Neural crest cell (in vitro differentiated cells): Measurements from ENCODE around the gene NR1H2. TPM values are rescaled to one million over a fixed set of nuclear protein-coding genes. Genes with fewer than 3 reads are reported as not detected.
"Not testable (repeated sequence)": the region's sequence is repeated elsewhere in the genome, so short reads cannot be mapped to it uniquely, and the experiment has no call there.

Experiments
- DNase-seq: peaks from one replicate; pipeline ENCODE4 v3.0.0; 2021; ENCODE audit warnings: low read depth, mixed read lengths, low spot score
- H3K27ac Mint-ChIP-seq: one replicate; pipeline ENCODE4 v1.8.0; 2021; ENCODE audit warnings: mild to moderate bottlenecking, mixed read lengths; ENCODE audit not compliant: unreplicated experiment
- H3K27me3 Mint-ChIP-seq: 2 replicates; pipeline ENCODE4 v1.8.0; 2021; ENCODE audit warnings: low read depth, mild to moderate bottlenecking, mixed read lengths
- H3K36me3 Mint-ChIP-seq: 2 replicates; pipeline ENCODE4 v1.8.0; 2021; ENCODE audit warnings: low read depth, mild to moderate bottlenecking, mixed read lengths
- H3K4me1 Mint-ChIP-seq: 2 replicates; pipeline ENCODE4 v1.8.0; 2021; ENCODE audit warnings: mixed read lengths
- H3K4me3 Mint-ChIP-seq: one replicate; pipeline ENCODE4 v1.8.0; 2021; ENCODE audit warnings: mild to moderate bottlenecking, mixed read lengths
- H3K9me3 Mint-ChIP-seq: 2 replicates; pipeline ENCODE4 v1.8.0; 2021; ENCODE audit warnings: mixed read lengths
- total RNA-seq: library from RNA; stranded (reverse); gene quantifications from 2 replicates; pipeline ENCODE4 v1.2.1, GENCODE V29; 2021
- TF ChIP-seq, protein P1 (sequence below): fragments of 200-600 bp; sonication (generic); conservative IDR thresholded peaks from 2 replicates; pipeline ENCODE4 v1.5.0; 2021; ENCODE audit warnings: antibody characterized with exemption, mild to moderate bottlenecking

The NR1H2 gene
- total RNA-seq, 1 donor from 2014 or later, result 22.8 TPM

DNA sequence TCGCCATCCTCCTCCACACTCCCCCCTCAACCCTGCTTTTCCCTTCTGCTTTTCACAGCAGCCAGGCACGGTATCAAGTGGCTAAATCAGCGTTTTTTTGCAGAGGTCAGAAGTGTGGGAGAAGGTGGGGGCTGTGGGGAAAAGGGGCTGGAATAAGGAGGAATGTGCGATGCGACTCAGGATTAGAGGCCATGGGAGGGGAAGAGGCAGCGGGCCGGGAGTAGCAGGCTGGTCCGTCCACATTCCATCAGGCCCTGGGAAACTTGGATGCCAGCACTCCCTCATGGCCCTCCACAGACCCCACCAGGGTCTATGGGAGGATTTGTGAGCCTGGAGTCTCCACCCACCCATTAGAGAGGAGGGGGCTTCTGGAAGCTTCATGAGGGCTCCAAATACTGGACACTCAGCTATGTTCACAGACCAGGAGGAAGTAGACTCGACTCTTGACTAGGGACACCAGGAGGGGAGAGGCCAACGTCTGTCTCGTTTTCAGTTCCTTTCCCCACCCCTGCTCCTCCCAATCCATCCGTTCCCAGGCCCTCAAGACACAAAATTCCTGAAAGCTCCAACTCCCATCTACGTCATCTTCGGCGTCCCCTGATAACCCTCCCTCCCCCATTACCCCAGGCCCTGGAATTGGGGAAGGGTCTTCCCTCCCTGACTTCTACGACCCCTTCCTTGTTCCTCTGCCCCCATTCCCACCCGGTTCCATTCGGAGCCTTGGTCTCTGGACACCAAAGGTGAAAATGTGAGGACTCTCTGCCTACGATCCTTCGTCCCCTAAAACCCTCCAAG lies 43.8 kb upstream of the NR1H2 start:
- Mint-ChIP-seq H3K4me3 (peak overlapping the region; percentile 92), H3K4me1 (peaks cover 46% of the 10 kb centered on the region), H3K27ac (no peak overlapping the region), H3K27me3 (peaks cover 56% of the 10 kb centered on the region), H3K36me3 (peaks cover 6% of the 10 kb centered on the region), H3K9me3 (peaks cover 11% of the 10 kb centered on the region)
- no peak for DNase-seq
- TF ChIP-seq, protein P1, sequence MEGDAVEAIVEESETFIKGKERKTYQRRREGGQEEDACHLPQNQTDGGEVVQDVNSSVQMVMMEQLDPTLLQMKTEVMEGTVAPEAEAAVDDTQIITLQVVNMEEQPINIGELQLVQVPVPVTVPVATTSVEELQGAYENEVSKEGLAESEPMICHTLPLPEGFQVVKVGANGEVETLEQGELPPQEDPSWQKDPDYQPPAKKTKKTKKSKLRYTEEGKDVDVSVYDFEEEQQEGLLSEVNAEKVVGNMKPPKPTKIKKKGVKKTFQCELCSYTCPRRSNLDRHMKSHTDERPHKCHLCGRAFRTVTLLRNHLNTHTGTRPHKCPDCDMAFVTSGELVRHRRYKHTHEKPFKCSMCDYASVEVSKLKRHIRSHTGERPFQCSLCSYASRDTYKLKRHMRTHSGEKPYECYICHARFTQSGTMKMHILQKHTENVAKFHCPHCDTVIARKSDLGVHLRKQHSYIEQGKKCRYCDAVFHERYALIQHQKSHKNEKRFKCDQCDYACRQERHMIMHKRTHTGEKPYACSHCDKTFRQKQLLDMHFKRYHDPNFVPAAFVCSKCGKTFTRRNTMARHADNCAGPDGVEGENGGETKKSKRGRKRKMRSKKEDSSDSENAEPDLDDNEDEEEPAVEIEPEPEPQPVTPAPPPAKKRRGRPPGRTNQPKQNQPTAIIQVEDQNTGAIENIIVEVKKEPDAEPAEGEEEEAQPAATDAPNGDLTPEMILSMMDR, result no peak

DNA sequence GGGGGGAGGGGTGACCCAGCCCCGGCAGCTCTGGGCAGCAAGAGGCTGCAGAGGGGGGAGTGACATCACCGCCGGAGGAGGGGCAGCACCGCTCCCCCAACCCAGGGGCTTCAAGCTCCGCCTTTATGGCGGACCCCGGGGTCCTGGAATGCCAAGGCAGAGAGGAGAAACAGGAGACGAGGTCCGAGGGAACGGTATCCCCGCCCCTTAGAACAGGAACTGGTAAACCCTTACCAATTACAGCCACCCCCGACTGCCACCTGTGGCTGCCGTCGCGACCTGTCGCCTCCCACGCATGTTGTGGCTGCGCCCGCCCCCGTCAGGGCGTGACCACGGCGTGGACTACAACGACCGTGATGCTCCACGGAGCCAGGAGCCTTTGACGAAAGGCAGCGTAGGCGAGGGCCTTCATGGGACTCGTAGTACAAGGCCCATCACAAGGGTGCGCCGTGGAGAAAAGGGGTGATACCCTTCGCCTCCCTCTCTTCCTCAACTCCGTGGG lies 43.0 kb upstream of the NR1H2 start:
- H3K36me3 Mint-ChIP-seq, result peaks cover 6% of the 10 kb centered on the region
- peaks cover 46% of the 10 kb centered on the region for H3K4me1 Mint-ChIP-seq
- H3K4me3 Mint-ChIP-seq, result peak overlapping the region; percentile 92
- peaks cover 50% of the 10 kb centered on the region for H3K27me3 Mint-ChIP-seq
- TF ChIP-seq, protein P1, result peak; percentile 28
- peaks cover 11% of the 10 kb centered on the region for H3K9me3 Mint-ChIP-seq
- DNase-seq, result peak; percentile 72
- peak overlapping the region; percentile 96 for H3K27ac Mint-ChIP-seq

DNA sequence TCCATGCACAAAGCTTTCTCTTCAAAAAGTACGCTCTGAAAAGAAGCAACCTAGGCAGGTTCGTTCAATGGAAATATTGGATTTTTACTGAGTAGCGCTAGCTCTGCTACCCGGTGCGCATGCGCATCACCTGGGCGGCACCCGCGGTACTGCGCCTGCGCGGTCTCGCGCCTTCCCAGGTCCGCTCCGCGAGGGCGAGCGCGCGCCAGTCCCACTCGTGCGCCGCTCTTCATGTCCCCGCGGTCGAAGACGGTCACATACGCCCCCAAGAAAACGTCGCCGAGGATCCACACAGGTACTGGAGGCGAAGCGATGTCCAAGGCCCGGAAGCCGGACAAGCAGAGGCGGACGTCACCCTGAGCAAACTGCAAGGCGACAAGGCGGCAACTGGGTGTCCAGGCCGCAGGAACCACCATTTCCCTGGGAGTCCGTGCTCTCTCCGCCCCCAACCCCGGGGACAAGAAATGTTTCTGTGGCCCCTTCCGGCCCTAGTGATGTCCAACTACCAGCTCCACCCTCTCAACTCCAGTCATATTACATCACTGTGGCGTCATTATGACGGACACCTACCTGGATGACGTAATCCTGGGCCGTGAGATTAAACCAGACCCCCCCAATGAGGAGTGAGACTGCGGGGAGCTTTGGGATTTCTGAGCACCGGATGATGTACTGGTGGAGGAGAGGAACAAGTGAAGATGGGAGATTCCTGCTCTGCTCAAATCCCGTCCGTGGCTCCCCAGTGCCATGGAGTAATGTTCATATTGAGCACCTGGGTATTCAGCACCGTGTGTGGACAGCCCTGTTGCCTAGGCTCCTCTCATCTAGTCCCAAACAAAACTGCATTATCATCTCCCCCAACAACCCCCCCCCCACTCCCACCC lies 42.3 kb upstream of the NR1H2 start:
- DNase-seq, result peak; percentile 83
- H3K4me3 Mint-ChIP-seq, result peak overlapping the region; percentile 92
- H3K27ac Mint-ChIP-seq, result peak overlapping the region; percentile 96
- TF ChIP-seq, protein P1, result no peak
- H3K9me3 Mint-ChIP-seq, result peaks cover 11% of the 10 kb centered on the region
- peaks cover 6% of the 10 kb centered on the region for H3K36me3 Mint-ChIP-seq
- peaks cover 49% of the 10 kb centered on the region for H3K27me3 Mint-ChIP-seq
- peaks cover 46% of the 10 kb centered on the region for H3K4me1 Mint-ChIP-seq

- Mint-ChIP-seq H3K36me3 (peaks cover 6% of the 10 kb centered on the region), H3K27me3 (peaks cover 41% of the 10 kb centered on the region), H3K4me1 (peaks cover 38% of the 10 kb centered on the region), H3K9me3 (peaks cover 11% of the 10 kb centered on the region), H3K4me3 (peak overlapping the region; percentile 80), H3K27ac (no peak overlapping the region)
- no peak for DNase-seq
- TF ChIP-seq, protein P1, result no peak
Measured at GRCh38 chr19:50334741-50335421, 41.4 kb upstream of the NR1H2 start.

DNA sequence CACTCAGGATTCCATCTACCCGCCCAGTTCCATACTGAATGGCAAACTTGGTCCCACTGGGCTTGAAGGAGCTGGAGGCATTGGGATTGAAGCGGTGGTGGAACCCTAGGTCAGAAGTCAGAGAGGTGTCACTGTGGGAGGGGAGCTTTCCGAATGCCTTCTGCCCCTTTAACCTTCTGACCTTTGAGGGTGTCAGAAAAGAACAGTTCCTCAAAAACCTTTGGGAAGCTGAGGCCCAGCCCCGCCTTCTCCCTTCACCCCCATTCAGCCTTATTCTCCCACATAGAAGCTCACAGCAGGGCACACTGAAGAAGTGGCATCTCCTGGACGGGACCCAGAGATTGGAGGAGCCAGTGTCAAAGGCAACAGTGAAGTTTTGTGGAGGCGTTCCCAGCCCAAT lies 39.2 kb upstream of the NR1H2 start:
- not testable (repeated sequence) for H3K4me3 Mint-ChIP-seq, DNase-seq, H3K27ac Mint-ChIP-seq, H3K36me3 Mint-ChIP-seq
- Mint-ChIP-seq H3K27me3 (peaks cover 24% of the 10 kb centered on the region), H3K4me1 (peaks cover 24% of the 10 kb centered on the region), H3K9me3 (peaks cover 11% of the 10 kb centered on the region)
